K562 (cell line): ENCODE results near the gene SUGT1.

ENCODE experiments used
- ZNF175 ChIP-seq: fragments of 200-800 bp; sonication (Bioruptor generic); IDR thresholded peaks from 2 replicates; pipeline ENCODE4 v1.6.1; 2016; ENCODE audit warnings: low read depth, mild to moderate bottlenecking, missing genetic modification characterization, missing compliant biosample characterization
- ZNF695 ChIP-seq: fragments of 450-650 bp; formaldehyde crosslinking; IDR thresholded peaks from 2 replicates; pipeline ENCODE4 v1.4.0; 2020; ENCODE audit warnings: mild to moderate bottlenecking, moderate library complexity

GRCh38 chr13:52736891-52737290, 84.3 kb downstream of the SUGT1 start:
- TF ChIP-seq ZNF175 (CRISPR knock-in tag) (no peak), ZNF695 (CRISPR knock-in tag) (no peak)
